LNCaP clone FGC (cell line): ENCODE measurements around the gene CRACR2B.

Experiments
- DNase-seq: peaks from one replicate; pipeline ENCODE4 v3.0.0-alpha.2; 2011; ENCODE audit warnings: low read depth
- H3K4me3 ChIP-seq: 2 replicates; pipeline ENCODE4 v1.5.1; 2011; ENCODE audit warnings: mild to moderate bottlenecking, low read depth, low read length, control low read depth
- TF ChIP-seq, protein P1 (sequence below): IDR thresholded peaks from 2 replicates; pipeline ENCODE4 v1.5.1; 2012; ENCODE audit warnings: mild to moderate bottlenecking; ENCODE audit not compliant: control insufficient read depth, insufficient read depth; ENCODE audit errors: extremely low read depth

CRACR2B gene

GRCh38 chr11:792535-792821 is 35.2 kb upstream of the CRACR2B start:
- no peak overlapping the region for H3K4me3 ChIP-seq
- no peak for DNase-seq
- TF ChIP-seq, protein P1, sequence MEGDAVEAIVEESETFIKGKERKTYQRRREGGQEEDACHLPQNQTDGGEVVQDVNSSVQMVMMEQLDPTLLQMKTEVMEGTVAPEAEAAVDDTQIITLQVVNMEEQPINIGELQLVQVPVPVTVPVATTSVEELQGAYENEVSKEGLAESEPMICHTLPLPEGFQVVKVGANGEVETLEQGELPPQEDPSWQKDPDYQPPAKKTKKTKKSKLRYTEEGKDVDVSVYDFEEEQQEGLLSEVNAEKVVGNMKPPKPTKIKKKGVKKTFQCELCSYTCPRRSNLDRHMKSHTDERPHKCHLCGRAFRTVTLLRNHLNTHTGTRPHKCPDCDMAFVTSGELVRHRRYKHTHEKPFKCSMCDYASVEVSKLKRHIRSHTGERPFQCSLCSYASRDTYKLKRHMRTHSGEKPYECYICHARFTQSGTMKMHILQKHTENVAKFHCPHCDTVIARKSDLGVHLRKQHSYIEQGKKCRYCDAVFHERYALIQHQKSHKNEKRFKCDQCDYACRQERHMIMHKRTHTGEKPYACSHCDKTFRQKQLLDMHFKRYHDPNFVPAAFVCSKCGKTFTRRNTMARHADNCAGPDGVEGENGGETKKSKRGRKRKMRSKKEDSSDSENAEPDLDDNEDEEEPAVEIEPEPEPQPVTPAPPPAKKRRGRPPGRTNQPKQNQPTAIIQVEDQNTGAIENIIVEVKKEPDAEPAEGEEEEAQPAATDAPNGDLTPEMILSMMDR, result no peak

DNA sequence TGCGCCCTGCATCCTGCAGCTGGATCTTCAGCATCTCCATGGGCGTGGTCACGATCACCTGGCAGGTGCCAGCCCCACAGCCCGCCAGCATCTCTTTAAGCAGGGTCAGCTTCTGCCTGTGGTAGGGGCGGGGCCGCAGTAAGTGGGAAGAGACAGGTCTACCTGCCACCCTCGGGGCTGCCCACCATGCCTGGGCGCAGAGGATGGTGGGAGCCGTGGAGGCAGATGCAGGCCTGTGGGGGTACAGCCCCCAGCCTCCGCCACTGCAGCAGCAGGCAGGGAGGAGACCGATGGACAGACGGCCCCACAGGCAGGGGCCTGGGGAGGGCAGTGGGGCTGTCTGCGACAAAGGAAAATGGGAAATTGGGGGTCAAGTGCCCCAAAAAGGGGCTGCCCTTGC is 34.8 kb upstream of the CRACR2B start:
- TF ChIP-seq, protein P1, result no peak
- no peak for DNase-seq
- no peak overlapping the region for H3K4me3 ChIP-seq

GRCh38 chr11:793556-793955 is 34.2 kb upstream of the CRACR2B start:
- no peak overlapping the region for H3K4me3 ChIP-seq
- TF ChIP-seq, protein P1, result no peak
- DNase-seq, result no peak

- TF ChIP-seq, protein P1, result no peak
- H3K4me3 ChIP-seq, result peak overlapping the region; percentile 45
- no peak for DNase-seq
These were observed 33.5 kb upstream of the CRACR2B start for GRCh38 chr11:794013-794765.

DNA sequence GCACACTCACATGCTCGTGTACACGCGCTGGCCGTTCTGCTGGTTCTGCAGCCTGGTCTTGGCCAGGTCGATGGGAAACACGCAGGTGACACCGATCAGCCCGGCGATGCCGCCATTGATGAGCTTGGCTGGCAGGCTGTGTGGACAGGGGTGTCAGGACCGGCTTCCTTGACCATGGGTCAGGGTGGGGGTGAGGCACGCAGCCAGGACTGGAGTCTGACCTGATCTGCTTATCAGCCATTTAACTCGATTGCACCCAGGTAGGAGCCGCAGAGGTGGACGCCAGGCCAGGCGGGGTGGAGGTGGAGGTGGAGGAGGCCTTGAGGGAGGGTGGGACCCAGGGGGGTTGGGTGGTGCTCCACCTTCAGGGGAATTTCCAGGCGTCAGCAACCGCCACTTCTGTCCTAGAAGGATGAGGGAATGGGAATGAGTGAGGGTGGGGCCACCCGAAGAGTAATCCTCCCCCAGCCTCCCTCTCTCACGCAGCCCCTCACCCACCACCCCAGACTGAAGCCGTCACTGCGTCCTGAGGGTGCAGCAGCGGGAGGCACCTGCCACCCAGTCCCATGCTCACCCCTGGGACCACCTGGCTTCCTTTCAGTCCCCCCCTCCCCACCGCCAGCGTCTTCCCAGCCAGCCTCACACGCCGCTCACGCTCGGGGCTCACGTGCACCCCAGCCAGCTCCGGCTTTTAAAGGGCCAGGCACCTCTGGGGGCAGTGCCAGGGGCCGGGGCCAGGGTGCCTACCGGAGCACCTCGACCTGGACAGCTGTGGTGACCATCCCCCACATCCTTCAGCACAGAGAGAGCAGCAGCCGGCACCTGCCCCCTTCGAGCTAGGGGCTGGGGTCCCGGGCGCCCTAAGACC is 32.7 kb upstream of the CRACR2B start:
- DNase-seq, result no peak
- TF ChIP-seq, protein P1, result no peak
- peak overlapping the region; percentile 45 for H3K4me3 ChIP-seq

DNA sequence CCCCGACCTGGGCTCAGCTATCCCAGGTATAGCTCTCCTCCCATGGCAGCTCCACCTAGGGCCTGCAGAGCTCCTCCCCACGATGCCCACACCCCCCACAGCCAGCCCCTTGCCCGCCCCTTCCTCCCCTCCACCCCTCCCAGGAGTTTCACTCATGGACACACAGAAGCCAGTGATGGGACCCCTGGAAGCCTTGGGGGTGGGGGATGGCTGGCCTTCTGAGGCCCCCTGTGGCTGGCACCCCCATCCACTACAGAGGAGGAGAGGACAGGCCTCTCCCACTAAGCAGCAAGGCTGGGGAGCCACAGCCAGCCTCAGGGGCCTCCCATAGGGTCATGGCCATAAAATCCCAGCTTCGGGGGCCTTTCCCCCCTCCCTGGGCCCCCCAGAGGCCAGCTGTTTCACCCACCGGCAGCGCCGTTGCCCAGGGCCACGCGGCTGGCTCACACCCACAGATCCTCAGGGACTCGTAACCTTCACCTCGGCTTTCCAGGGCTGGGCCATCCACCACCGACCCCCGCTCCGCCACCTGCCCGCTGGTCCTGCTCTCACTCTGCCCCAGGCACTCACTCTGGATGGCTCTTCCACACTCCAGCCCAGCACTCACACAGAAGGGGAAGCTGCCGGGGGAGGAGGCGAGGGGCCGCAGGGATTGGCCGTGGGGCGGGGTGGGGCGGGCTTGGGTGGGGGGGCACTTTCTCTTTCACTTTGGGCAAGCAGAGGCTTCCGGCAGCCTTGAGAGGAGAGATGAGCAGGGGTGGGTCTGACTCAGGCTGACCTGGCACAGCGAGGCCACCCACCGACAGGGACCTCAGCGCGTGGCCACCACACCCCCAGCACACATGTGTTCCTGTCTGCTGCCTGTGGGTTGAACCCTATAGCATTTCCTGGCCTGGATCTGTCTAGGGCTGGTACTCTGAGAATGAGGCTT is 31.8 kb upstream of the CRACR2B start:
- TF ChIP-seq, protein P1, result no peak
- no peak for DNase-seq
- peak overlapping the region; percentile 45 for H3K4me3 ChIP-seq
